Vagina (tissue), 2 donors: ENCODE measurements around the gene FEZF1.

Source experiments
- POLR2A ChIP-seq, 2 donors: fragments of 450-650 bp; IDR thresholded peaks; one replicate each; pipeline ENCODE4 v1.6.1; 2017; ENCODE audit warnings: antibody characterized with exemption in 2 of 2, mild to moderate bottlenecking in 2 of 2, moderate library complexity in 2 of 2
- POLR2AphosphoS5 ChIP-seq, 2 donors: sonication (generic); formaldehyde crosslinking; IDR thresholded peaks; one replicate each; pipeline ENCODE4 v1.9.0; 2017; ENCODE audit warnings: antibody characterized with exemption in 2 of 2, mild to moderate bottlenecking in 2 of 2, low read depth in 1 of 2; ENCODE audit not compliant: insufficient read depth in 1 of 2
- TF ChIP-seq, protein P1 (sequence below), 3 experiments: fragments of 450-650 bp in 2 of 3; fragments of 200-600 bp in 1 of 3; sonication (generic) in 1 of 3; IDR thresholded peaks; one replicate each; pipeline ENCODE4 v1.5.1; 2017 to 2019; ENCODE audit warnings: antibody characterized with exemption in 3 of 3, mild to moderate bottlenecking in 2 of 3, moderate library complexity in 2 of 3

GRCh38 chr7:122289426-122289825 is 15.1 kb downstream of the FEZF1 start:
- TF ChIP-seq POLR2AphosphoS5 (IDR thresholded peaks at IDR 0.05; ENCODE audit: insufficient read depth in 1 of 2, low read depth in 1 of 2) (no peak), POLR2A (IDR thresholded peaks at IDR 0.05) (no peak)
- TF ChIP-seq, protein P1, sequence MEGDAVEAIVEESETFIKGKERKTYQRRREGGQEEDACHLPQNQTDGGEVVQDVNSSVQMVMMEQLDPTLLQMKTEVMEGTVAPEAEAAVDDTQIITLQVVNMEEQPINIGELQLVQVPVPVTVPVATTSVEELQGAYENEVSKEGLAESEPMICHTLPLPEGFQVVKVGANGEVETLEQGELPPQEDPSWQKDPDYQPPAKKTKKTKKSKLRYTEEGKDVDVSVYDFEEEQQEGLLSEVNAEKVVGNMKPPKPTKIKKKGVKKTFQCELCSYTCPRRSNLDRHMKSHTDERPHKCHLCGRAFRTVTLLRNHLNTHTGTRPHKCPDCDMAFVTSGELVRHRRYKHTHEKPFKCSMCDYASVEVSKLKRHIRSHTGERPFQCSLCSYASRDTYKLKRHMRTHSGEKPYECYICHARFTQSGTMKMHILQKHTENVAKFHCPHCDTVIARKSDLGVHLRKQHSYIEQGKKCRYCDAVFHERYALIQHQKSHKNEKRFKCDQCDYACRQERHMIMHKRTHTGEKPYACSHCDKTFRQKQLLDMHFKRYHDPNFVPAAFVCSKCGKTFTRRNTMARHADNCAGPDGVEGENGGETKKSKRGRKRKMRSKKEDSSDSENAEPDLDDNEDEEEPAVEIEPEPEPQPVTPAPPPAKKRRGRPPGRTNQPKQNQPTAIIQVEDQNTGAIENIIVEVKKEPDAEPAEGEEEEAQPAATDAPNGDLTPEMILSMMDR (IDR thresholded peaks at IDR 0.05) = no peak
